Astrocyte of the cerebellum (primary cell): ENCODE results near the gene CEPT1.
A peak's percentile ranks its signal among the peaks of the same experiment; 100 is the strongest.

Experiments
- DNase-seq: peaks from one replicate; pipeline ENCODE4 v3.0.0-alpha.2; 2011; ENCODE audit warnings: low read depth
- H3K4me3 ChIP-seq: 2 replicates; pipeline ENCODE4 v1.5.1; 2011; ENCODE audit warnings: mild to moderate bottlenecking, low read depth, low read length, moderate library complexity
- CTCF ChIP-seq: IDR thresholded peaks from 2 replicates; pipeline ENCODE4 v1.5.1; 2012; ENCODE audit warnings: low read length, low read depth, moderate library complexity, mild to moderate bottlenecking; ENCODE audit errors: missing control alignments
- in situ Hi-C: cut with HindIII; loops from 2 replicates; pipeline ENCODE4 v1.10.0; 2017; ENCODE audit warnings: low sequenced_read_pairs

CEPT1 gene

DNA sequence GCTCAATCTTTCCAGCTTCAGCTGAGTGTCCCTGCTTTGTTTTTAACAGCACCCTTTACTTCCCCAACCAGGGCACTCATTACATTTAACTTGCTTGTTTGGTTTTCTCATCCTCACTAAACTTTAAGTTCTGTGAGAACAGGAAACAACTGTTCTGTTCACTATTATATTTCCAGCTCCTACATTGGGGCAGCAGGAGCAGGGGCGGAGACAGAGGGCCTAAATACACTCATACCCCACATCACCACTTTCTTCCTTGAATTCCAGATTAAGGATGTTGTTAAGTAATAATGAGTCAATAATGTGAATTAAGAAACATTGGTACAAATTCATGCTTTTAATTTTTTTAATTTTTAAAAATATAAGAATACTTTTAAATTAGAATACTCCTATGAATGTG, 6.2 kb upstream of the CEPT1 start:
- TF ChIP-seq CTCF, result no peak
- in situ Hi-C loops, result no loop called here
- no peak overlapping the region for H3K4me3 ChIP-seq
- DNase-seq, result no peak

DNA sequence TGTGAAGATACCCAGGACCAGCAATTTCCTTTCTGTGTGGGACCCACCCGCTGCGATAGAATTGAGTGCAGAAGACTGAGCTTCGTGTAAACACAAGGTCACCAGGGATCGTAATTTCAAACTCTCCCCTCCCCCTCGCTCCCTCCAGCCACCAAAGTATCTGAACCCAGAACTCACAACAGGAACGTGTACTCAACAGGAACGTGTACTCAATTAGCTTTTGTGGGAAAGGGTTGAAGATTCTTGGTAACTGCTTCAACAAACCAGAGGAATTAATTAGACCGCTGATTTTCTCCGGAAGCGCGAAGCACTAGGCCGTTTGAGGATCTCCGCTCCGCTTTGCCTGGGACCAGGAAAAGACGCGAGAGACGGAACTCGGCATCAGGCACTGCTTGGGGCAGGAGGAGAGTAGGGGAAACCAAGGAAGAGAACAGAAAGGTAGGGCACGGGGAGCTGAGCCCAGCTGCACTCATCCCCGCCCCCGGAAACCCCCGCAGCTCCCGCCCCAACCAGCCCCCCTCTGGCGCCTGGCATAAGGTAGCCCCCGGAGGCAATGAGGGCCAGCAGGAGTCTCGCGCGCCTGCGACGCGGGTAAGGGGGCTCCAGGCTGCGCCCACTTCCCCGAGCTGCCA, 583 bp upstream of the CEPT1 start:
- peak overlapping the region; percentile 93 for H3K4me3 ChIP-seq
- no peak for TF ChIP-seq CTCF
- in situ Hi-C loops, result no loop called here
- DNase-seq, result peak; percentile 38

DNA sequence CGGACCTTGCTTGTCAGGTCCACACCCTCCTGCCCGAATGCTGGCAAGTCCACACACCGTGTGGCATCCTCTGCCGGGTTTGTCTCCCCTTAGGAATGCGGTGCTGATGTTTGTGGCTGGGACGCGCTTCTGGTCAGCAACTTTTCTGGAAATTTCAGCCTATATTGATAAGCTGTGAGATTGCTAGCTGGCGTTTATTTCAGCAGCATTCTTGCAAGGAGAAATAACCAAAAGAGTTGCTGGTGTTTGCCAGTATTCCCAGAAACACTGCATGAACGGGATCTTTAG, 601 bp downstream of the CEPT1 start:
- in situ Hi-C loops, result no loop called here
- H3K4me3 ChIP-seq, result peak overlapping the region; percentile 93
- peak; percentile 9 for DNase-seq
- no peak for TF ChIP-seq CTCF

DNA sequence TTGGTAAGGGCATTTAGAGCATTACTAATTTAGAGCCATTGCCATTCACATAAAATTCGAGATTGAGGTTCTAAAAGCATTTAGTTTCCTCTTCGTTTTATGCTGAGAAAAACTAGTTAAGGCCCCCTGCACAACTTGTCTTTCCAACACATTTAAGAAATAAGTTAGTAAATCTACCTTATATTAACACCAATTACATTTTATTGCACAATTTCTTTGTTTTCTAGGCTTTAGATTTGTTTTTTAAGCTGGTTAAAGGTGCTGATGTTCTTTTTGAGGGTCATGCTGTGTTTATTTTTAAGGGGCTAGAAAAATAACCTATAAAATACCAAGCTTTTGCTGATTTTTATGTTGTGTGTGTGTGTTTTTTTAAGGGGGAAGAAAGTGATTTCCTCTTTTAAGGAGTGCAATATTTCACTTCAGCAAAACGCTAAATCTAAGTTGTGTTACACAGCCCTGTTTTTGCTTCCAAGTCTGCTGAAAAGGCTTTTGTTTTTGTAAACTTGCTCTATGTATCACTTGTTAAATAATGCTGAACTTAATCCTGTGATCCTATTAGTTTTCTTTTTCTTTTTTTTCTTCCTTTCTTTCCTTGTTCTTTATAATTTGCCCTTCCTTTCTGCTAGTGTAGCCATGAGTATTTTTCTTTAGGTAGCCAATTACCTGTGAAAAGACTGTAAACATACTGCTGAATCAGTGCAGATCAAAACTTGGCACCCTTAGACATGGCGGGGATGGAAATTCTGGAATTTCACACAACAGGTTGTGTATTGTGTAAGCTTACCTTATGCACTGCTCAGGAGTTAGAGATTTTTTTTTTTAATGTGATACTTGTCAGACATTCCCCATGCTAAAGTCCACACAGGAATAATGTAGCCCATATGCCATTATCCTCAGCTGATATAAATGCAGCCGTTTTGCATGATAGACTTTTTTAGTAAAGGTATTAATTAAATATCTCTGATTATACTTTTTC, 1.5 kb downstream of the CEPT1 start:
- no peak for DNase-seq
- in situ Hi-C loops, result no loop called here

DNA sequence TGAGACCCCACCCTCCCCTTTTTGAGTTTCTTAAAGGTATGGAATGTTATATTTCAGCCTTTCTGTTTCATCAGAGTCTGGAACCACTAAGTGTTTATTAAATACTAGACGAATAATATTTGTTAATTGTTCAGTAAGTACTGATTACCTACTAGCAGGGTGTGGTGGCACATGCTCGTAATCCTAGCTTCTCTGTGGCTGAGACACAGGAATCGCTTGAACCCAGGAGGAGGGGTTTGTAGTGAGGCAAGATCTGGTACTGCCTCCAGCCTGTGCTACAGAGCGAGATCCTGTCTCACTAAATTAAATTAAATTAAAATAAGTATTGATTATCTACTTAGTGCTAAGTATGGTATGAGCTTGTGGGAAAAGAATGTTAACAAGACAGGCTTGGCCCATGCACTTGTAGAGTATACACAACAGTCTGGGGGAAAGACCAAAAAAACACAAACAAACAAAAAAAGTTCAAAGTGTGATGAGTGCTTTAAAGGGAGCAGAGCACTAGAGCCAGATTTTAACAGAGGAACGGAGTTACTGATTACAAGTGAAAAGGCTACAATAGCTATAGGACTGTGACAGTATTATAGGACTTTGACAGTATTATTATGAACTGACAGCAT, 2.4 kb downstream of the CEPT1 start:
- TF ChIP-seq CTCF, result no peak
- in situ Hi-C loops, result no loop called here
- H3K4me3 ChIP-seq, result no peak overlapping the region
- no peak for DNase-seq

More for the DNA sequence above, 1.5 kb downstream of the CEPT1 start:
- H3K4me3 ChIP-seq, result peak overlapping the region; percentile 93
- no peak for TF ChIP-seq CTCF

DNA sequence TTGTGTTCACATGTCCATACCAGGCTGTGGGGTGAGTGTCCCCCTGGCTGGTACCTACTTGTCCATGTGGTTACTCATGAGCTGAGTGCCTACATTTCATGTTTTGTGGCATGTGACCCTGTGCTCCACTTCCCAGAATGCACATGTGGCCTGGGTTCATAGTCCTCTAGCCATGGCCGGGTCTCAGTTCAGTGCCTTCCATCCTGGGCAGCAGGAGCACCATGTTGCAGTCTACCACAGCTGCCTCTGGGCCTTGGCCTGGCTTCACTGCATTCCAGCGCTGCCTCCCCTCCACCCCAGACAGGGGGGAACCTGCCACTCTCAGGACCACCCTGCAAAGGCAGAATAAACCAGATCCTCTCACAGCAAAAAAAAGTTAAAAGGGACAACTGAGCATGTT, 5.5 kb downstream of the CEPT1 start:
- TF ChIP-seq CTCF, result no peak
- in situ Hi-C loops, result no loop called here
- DNase-seq, result no peak
- no peak overlapping the region for H3K4me3 ChIP-seq
